ACHN (cell line): ENCODE data around the gene OR5A1.
"Not testable (repeated sequence)": the region's sequence is repeated elsewhere in the genome, so short reads cannot be mapped to it uniquely, and the experiment has no call there.

Experiments
- DNase-seq: peaks from one replicate; pipeline ENCODE4 v3.0.0-alpha.2; 2015
- in situ Hi-C: cut with HindIII; loops from 2 replicates; pipeline ENCODE4 v1.10.0; 2017; ENCODE audit warnings: low sequenced_read_pairs, low pct_ligation_motif_present, low pct_unique_long_range_greater_than_20kb

The OR5A1 gene

DNA sequence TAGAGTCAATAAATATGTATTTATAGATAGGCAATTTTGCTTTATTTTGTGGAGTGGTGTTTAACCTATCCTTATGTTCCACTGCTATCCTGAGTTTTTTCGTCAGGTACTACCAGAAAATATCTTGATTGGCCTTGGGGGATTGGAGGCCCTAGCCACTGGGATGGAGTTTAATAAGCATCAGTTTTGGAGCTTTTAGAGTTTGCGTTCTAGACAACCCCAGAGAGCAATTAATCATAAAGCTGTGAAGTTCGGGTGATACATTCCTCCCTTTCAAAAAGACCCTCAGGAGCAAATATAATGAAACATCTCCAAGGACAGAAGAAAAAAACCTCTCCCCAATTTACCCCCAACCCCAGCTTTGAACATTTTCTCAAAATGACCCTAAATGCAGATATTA, at the start of gene OR5A1:
OR5A1 (plus strand) TSS at position 301 of the 400 bp plus-strand sequence. CDS start 6,700 bp downstream, outside the sequence.
- in situ Hi-C loops = no loop called here
- DNase-seq = no peak

DNA sequence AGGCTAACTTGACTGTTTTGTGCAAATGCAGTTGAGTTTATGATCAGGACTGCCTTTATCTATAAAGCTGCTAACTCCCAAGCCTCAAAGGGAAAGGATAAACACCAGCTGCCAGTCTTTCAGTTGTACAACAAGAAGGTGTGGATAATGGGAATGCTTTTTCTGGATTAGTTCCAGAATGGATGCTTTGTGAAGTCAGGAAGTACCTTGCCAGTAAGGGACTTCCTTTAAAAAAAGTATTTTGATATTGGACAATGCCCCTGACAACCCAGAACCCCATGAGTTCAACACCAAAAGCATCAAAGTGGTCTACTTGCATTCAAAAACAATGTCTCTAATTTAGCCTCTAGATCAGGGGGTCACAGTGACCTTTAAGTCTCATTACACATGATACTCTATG, 42.1 kb upstream of the OR5A1 start:
- in situ Hi-C loops = no loop called here
- no peak for DNase-seq

DNA sequence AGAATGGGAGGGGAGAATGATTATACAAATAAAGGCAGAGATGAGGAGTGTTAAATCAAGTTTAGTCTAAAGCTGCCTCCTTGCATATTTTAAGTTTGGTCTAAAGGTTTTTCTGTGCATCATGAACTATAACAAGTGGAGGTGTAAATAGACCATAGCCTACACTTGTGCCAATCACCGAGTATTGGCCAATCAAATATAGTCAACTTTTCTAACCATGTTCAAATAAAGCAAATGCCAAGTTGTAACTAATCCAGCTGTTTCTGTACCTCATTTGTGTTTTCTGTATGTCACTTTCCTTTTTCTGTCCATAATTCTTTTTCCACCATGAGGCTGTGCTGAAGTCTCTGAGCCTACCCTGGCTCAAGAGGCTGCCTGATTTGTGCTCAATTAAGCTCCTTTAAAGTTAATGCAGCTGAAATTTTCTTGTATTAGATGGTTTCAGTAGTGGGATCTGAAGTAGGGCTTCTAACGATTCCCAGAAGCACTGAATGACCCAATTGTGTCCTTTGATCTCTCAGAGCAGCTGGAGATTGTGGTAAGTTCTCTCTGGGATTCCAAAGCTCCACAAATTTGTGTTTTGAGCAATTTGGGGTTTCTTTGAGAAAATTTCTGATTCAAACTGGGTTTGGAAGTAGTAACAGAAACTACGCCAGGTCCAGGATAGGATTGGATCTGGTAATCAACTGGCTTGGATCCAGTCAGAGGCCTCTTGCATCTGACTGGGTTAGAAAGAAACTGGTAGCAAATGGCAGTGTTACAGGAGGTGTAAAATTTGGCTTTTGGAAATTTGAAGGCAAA, 35.6 kb upstream of the OR5A1 start:
- in situ Hi-C loops = no loop called here
- no peak for DNase-seq

GRCh38 chr11:59401262-59401552, 35.1 kb upstream of the OR5A1 start:
- DNase-seq = no peak
- in situ Hi-C loops = no loop called here

GRCh38 chr11:59403546-59403945, 32.7 kb upstream of the OR5A1 start:
- DNase-seq = no peak
- in situ Hi-C loops = no loop called here

DNA sequence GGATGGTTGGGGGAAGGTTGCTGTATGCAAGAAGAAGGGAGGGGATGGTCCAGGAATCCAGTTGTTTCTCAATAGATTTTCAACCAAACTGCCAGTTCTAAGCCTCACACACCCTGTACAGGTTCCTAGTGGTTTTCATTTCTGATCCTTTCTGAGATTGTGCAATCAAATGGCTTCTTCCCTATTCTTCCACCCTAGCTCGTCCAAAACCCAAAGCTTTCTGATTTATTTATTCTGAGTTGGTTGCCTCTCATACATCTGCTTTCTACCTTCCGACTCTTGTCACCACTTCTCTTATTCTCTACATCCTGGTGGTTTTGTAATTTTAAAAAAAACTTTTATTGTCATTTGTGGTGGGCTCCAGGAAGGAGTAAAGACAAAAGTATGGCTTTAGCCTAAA, 22.6 kb upstream of the OR5A1 start:
- DNase-seq = no peak
- in situ Hi-C loops = no loop called here

GRCh38 chr11:59415111-59415510, 21.2 kb upstream of the OR5A1 start:
- DNase-seq = no peak
- in situ Hi-C loops = no loop called here

- in situ Hi-C loops = no loop called here
- no peak for DNase-seq
These were observed 19.7 kb upstream of the OR5A1 start for GRCh38 chr11:59416613-59417012.

GRCh38 chr11:59417023-59417422, 19.2 kb upstream of the OR5A1 start:
- no peak for DNase-seq
- in situ Hi-C loops = no loop called here

- DNase-seq = no peak
- in situ Hi-C loops = no loop called here
These were observed 18.1 kb upstream of the OR5A1 start for GRCh38 chr11:59418156-59418555.

GRCh38 chr11:59423835-59424234, 12.4 kb upstream of the OR5A1 start:
- no peak for DNase-seq
- in situ Hi-C loops = no loop called here

DNA sequence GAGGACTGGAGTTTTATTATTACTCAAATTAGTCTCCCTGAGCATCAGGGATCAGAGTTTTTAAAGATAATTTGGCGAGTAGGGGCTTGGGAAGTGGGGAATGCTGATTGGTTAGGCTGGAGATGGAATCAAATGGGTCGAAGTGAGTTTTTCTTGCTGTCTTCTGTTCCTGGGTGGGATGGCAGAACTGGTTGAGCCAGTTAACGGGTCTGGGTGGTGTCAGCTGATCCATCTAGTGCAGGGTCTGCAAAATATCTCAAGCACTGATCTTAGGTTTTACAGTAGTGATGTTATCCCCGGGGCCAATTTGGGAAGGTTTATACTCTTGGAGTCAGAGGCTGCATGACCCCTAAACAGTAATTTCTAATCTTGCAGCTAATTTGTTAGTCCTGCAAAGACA, 11.1 kb upstream of the OR5A1 start:
- no peak for DNase-seq
- in situ Hi-C loops = no loop called here

DNA sequence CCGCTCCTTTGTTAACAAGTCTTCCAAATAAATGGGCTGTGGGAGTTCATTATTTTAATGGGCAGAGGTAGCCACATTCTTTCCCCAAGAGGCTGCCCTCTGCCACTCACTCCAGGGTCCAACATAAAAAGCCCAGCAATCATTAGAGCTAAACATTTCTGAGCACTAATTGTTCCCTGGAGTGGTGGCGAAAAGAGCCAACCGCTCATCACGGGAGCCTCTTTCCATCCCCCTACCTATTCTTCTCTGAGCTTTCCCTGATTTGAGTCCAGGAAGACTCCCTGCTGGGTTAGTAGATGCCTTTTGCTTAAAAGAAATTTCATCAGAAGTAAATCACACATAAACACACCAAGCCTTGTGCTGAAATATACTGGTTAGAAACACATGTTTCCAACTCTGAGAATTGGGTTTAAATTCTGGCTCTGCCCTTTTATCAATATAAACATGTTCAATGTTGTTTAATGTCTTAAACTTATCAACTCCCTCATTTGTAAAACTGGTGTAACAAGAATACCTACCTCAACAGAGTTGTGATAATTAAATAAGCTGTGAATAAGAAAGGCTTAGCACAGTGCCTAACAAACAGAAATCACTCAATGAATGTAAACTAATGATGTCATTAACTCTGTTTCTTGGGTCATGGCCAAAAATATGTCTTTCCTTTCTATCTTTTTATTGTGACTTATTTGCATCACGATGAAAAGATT, 9.8 kb upstream of the OR5A1 start, which contains the start of gene OR5A2:
OR5A2 (minus strand) TSS at position 53 of the 707 bp plus-strand sequence. CDS start 3,460 bp downstream, outside the sequence.
- no peak for DNase-seq
- in situ Hi-C loops = no loop called here

DNA sequence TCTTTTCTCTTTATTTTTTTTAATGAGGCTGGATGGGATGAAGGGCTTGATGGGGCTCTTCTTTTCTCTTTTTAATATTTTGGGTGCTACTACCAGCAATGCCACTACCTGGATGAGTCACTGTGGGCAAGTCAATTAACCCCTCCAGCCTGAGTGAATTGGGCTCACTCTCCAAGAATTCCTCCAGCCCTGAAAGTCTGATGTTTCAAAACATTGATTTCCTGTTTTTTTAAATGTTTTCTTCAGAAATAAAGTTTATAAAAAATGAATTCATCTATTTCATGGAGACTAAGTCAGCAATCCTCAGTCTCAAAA, 9.2 kb upstream of the OR5A1 start:
- no peak for DNase-seq
- in situ Hi-C loops = no loop called here

GRCh38 chr11:59429924-59430516, 6.2 kb upstream of the OR5A1 start:
- in situ Hi-C loops = no loop called here
- DNase-seq = peak; percentile 53

DNA sequence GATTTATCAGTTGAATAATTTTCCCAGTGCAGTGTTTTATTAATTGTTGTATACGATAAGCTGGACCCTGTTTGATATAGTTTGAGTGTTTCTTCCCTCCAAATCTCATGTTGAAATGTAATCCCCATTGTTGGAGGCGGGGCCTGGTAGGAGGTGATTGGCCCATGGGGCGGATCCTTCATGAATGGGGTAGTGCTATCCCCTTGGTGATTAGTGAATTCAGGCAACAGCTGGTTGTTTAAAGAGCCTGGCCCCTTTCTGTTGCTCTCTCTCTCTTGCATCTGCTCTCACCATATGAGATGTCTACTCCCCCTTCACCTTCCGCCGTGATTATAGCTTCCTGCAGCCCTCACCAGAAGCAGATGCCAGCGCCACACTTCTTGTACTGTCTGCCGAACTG, 1.5 kb downstream of the OR5A1 start:
- no peak for DNase-seq
- in situ Hi-C loops = no loop called here

- DNase-seq = not testable (repeated sequence)
These were observed 9.4 kb downstream of the OR5A1 start for GRCh38 chr11:59445624-59446023.

GRCh38 chr11:59448484-59448883, 12.2 kb downstream of the OR5A1 start:
- in situ Hi-C loops = no loop called here

More at GRCh38 chr11:59445624-59446023, 9.4 kb downstream of the OR5A1 start:
- in situ Hi-C loops = not testable (repeated sequence)

DNA sequence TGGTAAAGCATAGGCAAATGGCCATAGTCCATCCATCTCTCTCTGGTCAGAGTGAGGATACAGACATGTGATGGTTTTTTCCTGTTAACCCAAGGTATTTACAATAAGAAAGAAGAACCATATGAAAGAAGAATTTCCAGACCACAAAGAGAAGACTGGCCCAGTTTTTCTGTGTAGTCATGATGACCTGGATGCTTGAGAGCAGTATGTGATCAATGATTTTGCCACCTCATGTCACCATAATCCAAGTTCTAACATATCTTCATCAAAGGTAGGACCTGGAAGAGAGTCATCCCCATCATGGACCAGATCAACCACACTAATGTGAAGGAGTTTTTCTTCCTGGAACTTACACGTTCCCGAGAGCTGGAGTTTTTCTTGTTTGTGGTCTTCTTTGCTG, 20.4 kb downstream of the OR5A1 start, which contains the start of gene OR4D6:
OR4D6 (plus strand) TSS at position 301 of the 400 bp plus-strand sequence; CDS start at position 301, 0 bp downstream.
- no peak for DNase-seq
- in situ Hi-C loops = no loop called here

More at GRCh38 chr11:59448484-59448883, 12.2 kb downstream of the OR5A1 start:
- no peak for DNase-seq

GRCh38 chr11:59459916-59460315, 23.6 kb downstream of the OR5A1 start:
- in situ Hi-C loops = no loop called here
- DNase-seq = no peak
